SK-N-MC (cell line): ENCODE results near the gene TNFRSF17.
"Not testable (repeated sequence)": the region's sequence is repeated elsewhere in the genome, so short reads cannot be mapped to it uniquely, and the experiment has no call there.

Experiments
- EZH2 ChIP-seq: fragments of 200-600 bp; sonication (generic); IDR thresholded peaks from one replicate; pipeline ENCODE4 v1.6.1; 2017; ENCODE audit warnings: antibody characterized with exemption
- FOXP2 ChIP-seq: optimal IDR thresholded peaks from 2 replicates; pipeline ENCODE3; 2011; ENCODE audit warnings: mild to moderate bottlenecking, moderate library complexity; ENCODE audit not compliant: insufficient read depth; ENCODE audit errors: extremely low read length, control extremely low read depth
- POLR2AphosphoS5 ChIP-seq: IDR thresholded peaks from 2 replicates; pipeline ENCODE4 v1.6.1; 2012; ENCODE audit warnings: mild to moderate bottlenecking, low read depth, low read length, borderline replicate concordance

- TF ChIP-seq EZH2, POLR2AphosphoS5, FOXP2: not testable (repeated sequence)
Measured at GRCh38 chr16:11962457-11962856, 2.6 kb upstream of the TNFRSF17 start.
